ENCODE results near the gene PPP6R3. TPM values are rescaled to one million over a fixed set of nuclear protein-coding genes. Genes with fewer than 3 reads are reported as not detected.
"Not testable (repeated sequence)": the region's sequence is repeated elsewhere in the genome, so short reads cannot be mapped to it uniquely, and the experiment has no call there.

The PPP6R3 gene
- polyA plus RNA-seq (ENCODE audit: insufficient read length): 62.8 TPM

- peak; percentile 29 for DNase-seq
Observed at GRCh38 chr11:68460741-68461574, at the start of gene PPP6R3. PPP6R3 (plus strand) TSS chr11:68460752; CDS start chr11:68537665, 76,913 bp downstream.

- DNase-seq: no peak
Observed at GRCh38 chr11:68411501-68411991, 49.0 kb upstream of the PPP6R3 start.

- DNase-seq: no peak
Observed at GRCh38 chr11:68412593-68413475, 47.7 kb upstream of the PPP6R3 start.

- no peak for DNase-seq
Observed at GRCh38 chr11:68413591-68413999, 47.0 kb upstream of the PPP6R3 start.

- no peak for DNase-seq
Observed at GRCh38 chr11:68414496-68415221, 45.9 kb upstream of the PPP6R3 start.

GRCh38 chr11:68416070-68416578 lies 44.4 kb upstream of the PPP6R3 start:
- no peak for DNase-seq

GRCh38 chr11:68418648-68419047 lies 41.9 kb upstream of the PPP6R3 start:
- DNase-seq: no peak

GRCh38 chr11:68420171-68420570 lies 40.4 kb upstream of the PPP6R3 start:
- DNase-seq: no peak

GRCh38 chr11:68423481-68423880 lies 37.1 kb upstream of the PPP6R3 start:
- DNase-seq: no peak

GRCh38 chr11:68424101-68424632 lies 36.4 kb upstream of the PPP6R3 start:
- no peak for DNase-seq

- DNase-seq: no peak
Observed at GRCh38 chr11:68424981-68425865, 35.3 kb upstream of the PPP6R3 start.

- DNase-seq: no peak
Observed at GRCh38 chr11:68425866-68426380, 34.6 kb upstream of the PPP6R3 start.

- DNase-seq: no peak
Observed at GRCh38 chr11:68429661-68430060, 30.9 kb upstream of the PPP6R3 start.

- no peak for DNase-seq
Observed at GRCh38 chr11:68430384-68430783, 30.2 kb upstream of the PPP6R3 start.

GRCh38 chr11:68430801-68431200 lies 29.8 kb upstream of the PPP6R3 start:
- no peak for DNase-seq

GRCh38 chr11:68431984-68432645 lies 28.4 kb upstream of the PPP6R3 start:
- DNase-seq: peak; percentile 31

- no peak for DNase-seq
Observed at GRCh38 chr11:68432874-68433273, 27.7 kb upstream of the PPP6R3 start.

- DNase-seq: no peak
Observed at GRCh38 chr11:68433541-68433940, 27.0 kb upstream of the PPP6R3 start.

GRCh38 chr11:68434159-68434558 lies 26.4 kb upstream of the PPP6R3 start:
- DNase-seq: not testable (repeated sequence)

All from hindlimb muscle (tissue), 1 donor.